HEK293T (cell line): ENCODE measurements around the gene DMTF1.

ENCODE experiments used
- ARNT ChIP-seq: fragments of 450-650 bp; IDR thresholded peaks from 2 replicates; pipeline ENCODE4 v1.6.1; 2017; ENCODE audit warnings: mild to moderate bottlenecking
- BHLHE40 ChIP-seq: fragments of 450-650 bp; IDR thresholded peaks from 2 replicates; pipeline ENCODE4 v1.6.1; 2016; ENCODE audit warnings: mild to moderate bottlenecking, moderate library complexity, borderline replicate concordance
- ELF4 ChIP-seq: fragments of 450-650 bp; IDR thresholded peaks from 2 replicates; pipeline ENCODE4 v1.6.1; 2017; ENCODE audit warnings: antibody characterized with exemption
- FOXA1 ChIP-seq: fragments of 450-650 bp; IDR thresholded peaks from 2 replicates; pipeline ENCODE4 v1.6.1; 2016; ENCODE audit warnings: mild to moderate bottlenecking
- FOXK2 ChIP-seq: fragments of 450-650 bp; IDR thresholded peaks from 2 replicates; pipeline ENCODE4 v1.6.1; 2016; ENCODE audit warnings: mild to moderate bottlenecking
- FOXM1 ChIP-seq: fragments of 450-650 bp; IDR thresholded peaks from 2 replicates; pipeline ENCODE4 v1.6.1; 2017; ENCODE audit warnings: mild to moderate bottlenecking, borderline replicate concordance
- HDGF ChIP-seq: fragments of 450-650 bp; IDR thresholded peaks from 2 replicates; pipeline ENCODE4 v1.6.1; 2017; ENCODE audit warnings: antibody characterized with exemption, borderline replicate concordance
- L3MBTL2 ChIP-seq: fragments of 450-650 bp; conservative IDR thresholded peaks from 2 replicates; pipeline ENCODE4 v1.6.1; 2016; ENCODE audit warnings: mild to moderate bottlenecking
- NFRKB ChIP-seq: fragments of 450-650 bp; IDR thresholded peaks from 2 replicates; pipeline ENCODE4 v1.6.1; 2016; ENCODE audit warnings: mild to moderate bottlenecking, moderate library complexity
- PKNOX1 ChIP-seq: fragments of 450-650 bp; IDR thresholded peaks from 2 replicates; pipeline ENCODE4 v1.6.1; 2016
- SP1 ChIP-seq: fragments of 450-650 bp; IDR thresholded peaks from 2 replicates; pipeline ENCODE4 v1.6.1; 2017
- SUZ12 ChIP-seq: fragments of 450-650 bp; IDR thresholded peaks from 2 replicates; pipeline ENCODE4 v1.6.1; 2016; ENCODE audit warnings: mild to moderate bottlenecking
- TARDBP ChIP-seq: fragments of 450-650 bp; IDR thresholded peaks from 2 replicates; pipeline ENCODE4 v1.6.1; 2016
- ZNF384 ChIP-seq: fragments of 450-650 bp; IDR thresholded peaks from 2 replicates; pipeline ENCODE4 v1.6.1; 2016

GRCh38 chr7:87225696-87226095, 73.4 kb downstream of the DMTF1 start:
- TF ChIP-seq PKNOX1 (no peak), FOXM1 (no peak), SP1 (no peak), ARNT (no peak), NFRKB (no peak), BHLHE40 (no peak), HDGF (no peak), L3MBTL2 (no peak), FOXK2 (no peak), TARDBP (no peak), SUZ12 (no peak), FOXA1 (no peak), ELF4 (no peak), ZNF384 (no peak)
